Chondrocyte (in vitro differentiated cells): Measurements from ENCODE around the gene CTXN3. TPM values are rescaled to one million over a fixed set of nuclear protein-coding genes. Genes with fewer than 3 reads are reported as not detected.

Experiments used
- DNase-seq: peaks from one replicate; pipeline ENCODE4 v3.0.0; 2021; ENCODE audit warnings: mixed read lengths, low spot score
- H3K27ac Mint-ChIP-seq: one replicate; pipeline ENCODE4 v1.8.0; 2021; ENCODE audit warnings: mild to moderate bottlenecking, moderate library complexity, mixed read lengths; ENCODE audit not compliant: unreplicated experiment
- H3K27me3 Mint-ChIP-seq: 2 replicates; pipeline ENCODE4 v1.8.0; 2021; ENCODE audit warnings: low read depth, mixed read lengths
- H3K36me3 Mint-ChIP-seq: 2 replicates; pipeline ENCODE4 v1.8.0; 2021; ENCODE audit warnings: low read depth, mixed read lengths
- H3K4me1 Mint-ChIP-seq: 2 replicates; pipeline ENCODE4 v1.8.0; 2021; ENCODE audit warnings: low read depth, mild to moderate bottlenecking, mixed read lengths
- H3K4me3 Mint-ChIP-seq: one replicate; pipeline ENCODE4 v1.8.0; 2021; ENCODE audit warnings: mild to moderate bottlenecking, moderate library complexity, mixed read lengths; ENCODE audit not compliant: unreplicated experiment
- H3K9me3 Mint-ChIP-seq: 2 replicates; pipeline ENCODE4 v1.8.0; 2021; ENCODE audit warnings: low read depth, mixed read lengths
- CTCF ChIP-seq: fragments of 200-600 bp; sonication (generic); IDR thresholded peaks from 2 replicates; pipeline ENCODE4 v1.5.0; 2021; ENCODE audit warnings: antibody characterized with exemption, mild to moderate bottlenecking, moderate library complexity
- total RNA-seq: library from RNA; stranded (reverse); gene quantifications from 3 replicates; pipeline ENCODE4 v1.2.1, GENCODE V29; 2021

The CTXN3 gene
- total RNA-seq, 1 donor from 2014 or later = not detected

- no peak for TF ChIP-seq CTCF
- Mint-ChIP-seq H3K27me3 (no peaks in the 10 kb centered on the region), H3K36me3 (no peaks in the 10 kb centered on the region), H3K4me1 (peaks cover 18% of the 10 kb centered on the region), H3K9me3 (no peaks in the 10 kb centered on the region), H3K4me3 (no peak overlapping the region), H3K27ac (no peak overlapping the region)
- no peak for DNase-seq
Measured at GRCh38 chr5:127697894-127698600, 49.2 kb downstream of the CTXN3 start.

- Mint-ChIP-seq H3K36me3 (no peaks in the 10 kb centered on the region), H3K27me3 (no peaks in the 10 kb centered on the region)
Measured at GRCh38 chr5:127699416-127699815, 50.5 kb downstream of the CTXN3 start.

GRCh38 chr5:127700237-127700766 lies 51.4 kb downstream of the CTXN3 start:
- no peaks in the 10 kb centered on the region for H3K27me3 Mint-ChIP-seq
- TF ChIP-seq CTCF = no peak
- H3K36me3 Mint-ChIP-seq = no peaks in the 10 kb centered on the region
- no peaks in the 10 kb centered on the region for H3K9me3 Mint-ChIP-seq
- no peak overlapping the region for H3K4me3 Mint-ChIP-seq
- peaks cover 23% of the 10 kb centered on the region for H3K4me1 Mint-ChIP-seq
- H3K27ac Mint-ChIP-seq = no peak overlapping the region
- no peak for DNase-seq

More at GRCh38 chr5:127699416-127699815, 50.5 kb downstream of the CTXN3 start:
- Mint-ChIP-seq H3K4me1 (peaks cover 18% of the 10 kb centered on the region), H3K9me3 (no peaks in the 10 kb centered on the region), H3K27ac (no peak overlapping the region), H3K4me3 (no peak overlapping the region)
- no peak for DNase-seq
- TF ChIP-seq CTCF = no peak

- H3K9me3 Mint-ChIP-seq = no peaks in the 10 kb centered on the region
- H3K36me3 Mint-ChIP-seq = no peaks in the 10 kb centered on the region
- no peak for TF ChIP-seq CTCF
- H3K4me3 Mint-ChIP-seq = no peak overlapping the region
- H3K4me1 Mint-ChIP-seq = peaks cover 28% of the 10 kb centered on the region
- no peak for DNase-seq
- no peak overlapping the region for H3K27ac Mint-ChIP-seq
- no peaks in the 10 kb centered on the region for H3K27me3 Mint-ChIP-seq
Measured at GRCh38 chr5:127702434-127702833, 53.6 kb downstream of the CTXN3 start.

- peaks cover 32% of the 10 kb centered on the region for H3K4me1 Mint-ChIP-seq
- H3K4me3 Mint-ChIP-seq = no peak within 1 kb of the TSS
- no peak for DNase-seq
- H3K9me3 Mint-ChIP-seq = no peaks in the 10 kb centered on the region
- H3K27me3 Mint-ChIP-seq = no peaks in the 10 kb centered on the region
- no peaks in the 10 kb centered on the region for H3K36me3 Mint-ChIP-seq
- TF ChIP-seq CTCF = no peak
- H3K27ac Mint-ChIP-seq = no peak within 1 kb of the TSS
Measured at GRCh38 chr5:127702926-127703561, 54.2 kb downstream of the CTXN3 start, which contains the start of gene CCDC192. CCDC192 (plus strand) TSS chr5:127703391; CDS start chr5:127703446, 55 bp downstream.
